GM18526 (cell line): ENCODE measurements around the gene BICDL2.

ENCODE experiments used
- POLR2A ChIP-seq: IDR thresholded peaks from 3 replicates; pipeline ENCODE4 v1.6.1; 2011; ENCODE audit not compliant: insufficient read length; ENCODE audit errors: extremely low read depth

The BICDL2 gene

GRCh38 chr16:3020604-3021448 is 15.9 kb downstream of the BICDL2 start:
- no peak for TF ChIP-seq POLR2A

GRCh38 chr16:3020247-3020603 is 16.5 kb downstream of the BICDL2 start, which contains the start of gene TNFRSF12A:
Gene TNFRSF12A, plus strand, starts transcription at chr16:3020368. Its CDS starts 30 bp downstream, at chr16:3020398.
- TF ChIP-seq POLR2A = peak; percentile 79

GRCh38 chr16:3019594-3020246 is 17.0 kb downstream of the BICDL2 start:
- no peak for TF ChIP-seq POLR2A

GRCh38 chr16:3017794-3018506 is 18.8 kb downstream of the BICDL2 start, which contains the start of gene CLDN6:
Gene CLDN6, minus strand, starts transcription at chr16:3018183. Its CDS starts 2,162 bp downstream, at chr16:3016021.
- TF ChIP-seq POLR2A = no peak

GRCh38 chr16:3017344-3017743 is 19.4 kb downstream of the BICDL2 start:
- TF ChIP-seq POLR2A = no peak

- TF ChIP-seq POLR2A = no peak
Measured at GRCh38 chr16:3015865-3016521, 20.8 kb downstream of the BICDL2 start.

GRCh38 chr16:3014971-3015370 is 21.8 kb downstream of the BICDL2 start:
- no peak for TF ChIP-seq POLR2A

- no peak for TF ChIP-seq POLR2A
Measured at GRCh38 chr16:3013998-3014690, 22.6 kb downstream of the BICDL2 start.

GRCh38 chr16:3013491-3013951 is 23.2 kb downstream of the BICDL2 start:
- TF ChIP-seq POLR2A = no peak

GRCh38 chr16:3012828-3013420 is 23.8 kb downstream of the BICDL2 start, which contains the start of gene CLDN9:
Gene CLDN9, plus strand, starts transcription at chr16:3012923. Its CDS starts 440 bp downstream, at chr16:3013363.
- no peak for TF ChIP-seq POLR2A

GRCh38 chr16:3012246-3012645 is 24.5 kb downstream of the BICDL2 start:
- no peak for TF ChIP-seq POLR2A

GRCh38 chr16:3010510-3010909 is 26.2 kb downstream of the BICDL2 start:
- no peak for TF ChIP-seq POLR2A

GRCh38 chr16:3009568-3010390 is 27.0 kb downstream of the BICDL2 start:
- TF ChIP-seq POLR2A = no peak
